ENCODE results near the gene SPATA24. TPM values are rescaled to one million over a fixed set of nuclear protein-coding genes. Genes with fewer than 3 reads are reported as not detected.
"Not testable (repeated sequence)": the region's sequence is repeated elsewhere in the genome, so short reads cannot be mapped to it uniquely, and the experiment has no call there.

Gene SPATA24
- total RNA-seq, 1 donor, result 3.9 TPM

DNA sequence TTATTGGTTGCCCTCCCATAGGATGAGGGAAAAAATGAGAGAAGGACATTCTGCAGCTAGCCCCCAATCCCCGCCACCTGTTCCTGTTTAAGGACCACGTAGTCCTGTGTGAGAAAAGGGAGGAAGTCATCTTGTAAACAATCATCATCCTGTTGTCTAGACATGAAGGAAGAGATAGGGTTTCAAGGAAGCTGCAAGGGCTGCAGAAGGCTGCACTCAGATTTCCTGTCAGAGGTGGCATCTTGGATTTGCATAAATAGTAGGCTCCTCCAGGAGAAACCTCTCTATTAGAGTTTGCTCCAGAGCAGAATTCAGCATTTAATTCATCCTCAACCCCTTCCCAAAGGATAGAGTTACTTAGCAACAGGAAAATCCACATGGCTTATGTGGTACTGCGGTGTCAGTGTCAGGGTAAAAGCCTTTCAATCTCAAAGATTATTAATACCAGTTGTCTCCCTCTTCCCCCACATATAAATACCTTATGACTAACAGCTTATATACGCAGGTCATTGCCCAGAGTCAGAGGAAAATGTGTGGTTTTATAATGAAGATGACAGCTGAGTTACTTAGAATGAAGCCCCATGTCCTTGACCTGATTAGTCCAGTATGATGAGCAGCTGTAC, 40.1 kb upstream of the SPATA24 start:
- TF ChIP-seq, protein P1, sequence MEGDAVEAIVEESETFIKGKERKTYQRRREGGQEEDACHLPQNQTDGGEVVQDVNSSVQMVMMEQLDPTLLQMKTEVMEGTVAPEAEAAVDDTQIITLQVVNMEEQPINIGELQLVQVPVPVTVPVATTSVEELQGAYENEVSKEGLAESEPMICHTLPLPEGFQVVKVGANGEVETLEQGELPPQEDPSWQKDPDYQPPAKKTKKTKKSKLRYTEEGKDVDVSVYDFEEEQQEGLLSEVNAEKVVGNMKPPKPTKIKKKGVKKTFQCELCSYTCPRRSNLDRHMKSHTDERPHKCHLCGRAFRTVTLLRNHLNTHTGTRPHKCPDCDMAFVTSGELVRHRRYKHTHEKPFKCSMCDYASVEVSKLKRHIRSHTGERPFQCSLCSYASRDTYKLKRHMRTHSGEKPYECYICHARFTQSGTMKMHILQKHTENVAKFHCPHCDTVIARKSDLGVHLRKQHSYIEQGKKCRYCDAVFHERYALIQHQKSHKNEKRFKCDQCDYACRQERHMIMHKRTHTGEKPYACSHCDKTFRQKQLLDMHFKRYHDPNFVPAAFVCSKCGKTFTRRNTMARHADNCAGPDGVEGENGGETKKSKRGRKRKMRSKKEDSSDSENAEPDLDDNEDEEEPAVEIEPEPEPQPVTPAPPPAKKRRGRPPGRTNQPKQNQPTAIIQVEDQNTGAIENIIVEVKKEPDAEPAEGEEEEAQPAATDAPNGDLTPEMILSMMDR (IDR thresholded peaks at IDR 0.05; ENCODE audit: insufficient read depth, low read depth, low read length), result no peak
- no peak overlapping the region for H3K4me3 ChIP-seq (ENCODE audit: low read depth, low read length)
- DNase-seq (ENCODE audit: low read depth), result peak; percentile 76

DNA sequence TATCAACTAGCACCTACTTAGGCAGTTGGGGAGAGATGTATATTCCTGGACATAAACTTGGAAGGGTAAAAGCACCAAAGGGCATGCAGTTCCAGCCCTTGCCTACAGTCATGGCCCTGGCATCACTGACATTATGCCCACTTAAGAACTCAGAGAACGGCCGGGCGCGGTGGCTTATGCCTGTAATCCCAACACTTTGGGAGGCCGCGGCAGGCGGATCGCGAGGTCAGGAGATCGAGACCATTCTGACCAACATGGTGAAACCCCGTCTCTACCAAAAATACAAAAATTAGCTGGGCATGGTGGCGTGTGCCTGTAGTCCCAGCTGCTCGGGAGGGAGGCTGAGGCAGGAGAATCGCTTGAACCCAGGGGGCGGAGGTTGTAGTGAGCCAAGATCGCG, 36.5 kb upstream of the SPATA24 start:
- not testable (repeated sequence) for H3K4me3 ChIP-seq (ENCODE audit: low read depth, low read length); DNase-seq (ENCODE audit: low read depth)

DNA sequence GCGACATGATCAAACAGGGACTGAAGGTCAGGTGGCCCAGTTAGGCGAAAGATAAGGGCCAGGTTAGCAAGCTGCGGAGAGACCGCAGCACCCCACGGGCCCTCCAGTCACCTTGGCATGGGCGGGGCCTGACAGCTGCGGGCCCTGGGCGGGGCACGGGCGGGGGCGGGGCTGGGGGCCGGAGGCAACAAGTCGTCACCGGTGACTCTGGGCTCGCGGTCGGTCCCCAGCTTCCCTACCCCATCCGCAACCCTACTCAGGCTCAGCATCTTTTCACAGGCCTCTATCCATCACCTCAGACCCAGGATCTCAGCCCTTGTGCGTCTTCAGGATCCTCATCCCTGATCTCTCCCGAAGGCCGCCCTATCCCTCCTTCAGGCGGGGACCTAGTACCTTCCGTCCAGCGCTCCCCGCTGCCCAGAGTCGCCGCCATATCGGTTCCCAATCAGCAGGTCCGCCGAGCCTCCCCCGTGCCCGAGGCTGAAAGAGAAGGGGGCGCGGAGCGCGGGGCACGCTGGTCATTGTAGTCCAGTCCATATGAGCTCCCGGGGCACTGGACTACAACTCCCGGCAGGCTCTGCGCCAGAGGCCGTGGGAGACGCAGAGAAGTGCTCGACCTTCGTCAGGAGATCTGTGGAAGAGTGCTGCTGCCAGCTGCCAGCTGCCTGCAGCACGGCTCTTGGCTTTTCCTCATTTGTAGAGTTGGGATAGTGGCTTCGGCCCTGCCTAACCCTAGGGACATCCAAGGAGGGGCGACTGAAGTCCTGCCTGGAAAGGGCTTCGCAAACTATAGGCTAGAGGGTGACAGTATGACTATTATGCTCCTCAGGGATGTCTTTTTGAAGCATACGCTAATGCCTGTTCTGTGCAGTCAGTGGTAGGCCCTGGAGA, 35.4 kb upstream of the SPATA24 start, which contains the start of gene DNAJC18:
TSS of gene DNAJC18 (minus strand) at position 513 of the 891 bp plus-strand sequence. CDS start at position 433, 80 bp downstream.
- peak; percentile 93 for DNase-seq (ENCODE audit: low read depth)
- TF ChIP-seq, protein P1 (IDR thresholded peaks at IDR 0.05; ENCODE audit: insufficient read depth, low read depth, low read length), result no peak

DNA sequence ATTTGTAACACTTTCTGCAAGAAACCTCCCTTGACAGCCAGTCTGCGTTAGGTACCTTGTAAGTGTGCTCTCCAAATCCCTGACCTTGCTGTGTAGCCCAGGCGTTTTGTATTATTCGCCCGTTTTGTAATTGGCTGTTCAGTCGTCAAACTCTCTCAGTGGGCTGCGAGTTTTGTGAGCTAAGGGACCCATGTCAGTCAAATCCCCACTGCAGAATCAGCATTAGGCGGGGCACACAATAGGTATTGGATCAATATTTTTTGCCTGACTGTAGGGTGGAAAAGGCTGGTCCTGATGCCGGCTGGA, 34.8 kb upstream of the SPATA24 start:
- peak overlapping the region; percentile 89 for H3K4me3 ChIP-seq (ENCODE audit: low read depth, low read length)
- TF ChIP-seq, protein P1 (IDR thresholded peaks at IDR 0.05; ENCODE audit: insufficient read depth, low read depth, low read length), result no peak
- DNase-seq (ENCODE audit: low read depth), result no peak

More for the DNA sequence above, 35.4 kb upstream of the SPATA24 start, which contains the start of gene DNAJC18:
- peak within 1 kb of the TSS; percentile 89 for H3K4me3 ChIP-seq (ENCODE audit: low read depth, low read length)

DNA sequence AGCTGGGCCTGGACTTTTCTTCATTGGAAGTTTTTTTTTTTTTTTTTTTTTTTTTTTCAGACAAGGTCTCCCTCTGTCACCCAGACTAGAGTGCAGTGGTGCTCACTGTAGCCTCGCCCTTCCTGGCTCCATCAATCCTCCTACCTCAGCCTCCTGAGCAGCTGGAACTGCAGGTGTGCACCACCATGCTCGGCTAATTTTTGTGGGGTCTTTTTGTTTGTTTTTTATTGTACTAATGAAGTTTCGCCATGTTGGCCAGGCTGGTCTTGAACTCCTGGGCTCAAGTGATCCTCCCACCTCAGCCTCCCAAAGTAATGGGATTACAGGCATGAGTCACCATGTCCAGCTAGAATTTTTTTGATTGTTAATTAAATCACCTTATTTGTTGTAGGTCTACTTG, 31.8 kb upstream of the SPATA24 start:
- TF ChIP-seq, protein P1 (IDR thresholded peaks at IDR 0.05; ENCODE audit: insufficient read depth, low read depth, low read length), result no peak
- no peak overlapping the region for H3K4me3 ChIP-seq (ENCODE audit: low read depth, low read length)
- no peak for DNase-seq (ENCODE audit: low read depth)

DNA sequence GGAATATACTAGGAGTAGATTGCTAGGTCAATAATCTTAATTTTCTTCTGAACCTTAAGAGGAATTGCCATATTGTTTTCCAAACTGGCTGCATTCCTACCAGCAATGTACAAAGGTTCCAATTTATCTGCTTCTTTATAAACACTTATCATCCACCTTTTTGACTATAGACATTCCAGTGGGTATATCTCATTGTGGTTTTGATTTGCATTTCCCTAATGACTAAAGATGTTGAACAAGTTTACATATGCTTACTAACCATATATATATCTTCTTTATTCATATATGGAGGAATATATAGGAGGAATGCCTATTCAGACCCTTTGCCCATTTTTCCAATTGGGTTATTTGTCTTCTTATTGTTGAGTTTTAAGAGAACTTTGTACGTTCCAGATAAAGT, 27.8 kb upstream of the SPATA24 start:
- H3K4me3 ChIP-seq (ENCODE audit: low read depth, low read length), result no peak overlapping the region
- TF ChIP-seq, protein P1 (IDR thresholded peaks at IDR 0.05; ENCODE audit: insufficient read depth, low read depth, low read length), result no peak
- DNase-seq (ENCODE audit: low read depth), result no peak

DNA sequence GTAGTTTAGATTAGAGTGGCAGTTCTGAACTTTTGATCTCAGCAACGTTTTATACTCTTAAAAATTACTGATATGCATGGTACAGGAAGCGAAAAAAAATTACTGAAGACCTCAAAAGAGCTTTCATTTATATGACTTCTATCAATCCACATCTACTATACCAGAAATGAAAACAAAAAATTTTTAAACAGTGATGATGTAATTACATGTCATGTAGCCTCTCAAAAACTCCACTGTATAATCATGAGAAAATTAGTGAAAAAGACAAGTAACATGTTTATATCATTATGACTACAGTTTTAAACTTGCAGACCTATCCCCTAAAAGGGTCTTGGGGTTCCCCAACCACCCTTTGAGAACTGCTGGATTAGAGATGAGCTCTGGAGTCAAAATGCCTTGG, 26.1 kb upstream of the SPATA24 start:
- no peak overlapping the region for H3K4me3 ChIP-seq (ENCODE audit: low read depth, low read length)
- TF ChIP-seq, protein P1 (IDR thresholded peaks at IDR 0.05; ENCODE audit: insufficient read depth, low read depth, low read length), result no peak
- no peak for DNase-seq (ENCODE audit: low read depth)

Measured in fibroblast of villous mesenchyme (primary cell).